HG03097 (cell line): ENCODE data around the gene SYT8.
"Not testable (repeated sequence)": the region's sequence is repeated elsewhere in the genome, so short reads cannot be mapped to it uniquely, and the experiment has no call there.

Experiments used
- ATAC-seq: cut with Tn5 transposase; IDR thresholded peaks from one replicate; pipeline ENCODE4 v1.9.1; 2021; ENCODE audit not compliant: unreplicated experiment, low FRiP score

Gene SYT8

DNA sequence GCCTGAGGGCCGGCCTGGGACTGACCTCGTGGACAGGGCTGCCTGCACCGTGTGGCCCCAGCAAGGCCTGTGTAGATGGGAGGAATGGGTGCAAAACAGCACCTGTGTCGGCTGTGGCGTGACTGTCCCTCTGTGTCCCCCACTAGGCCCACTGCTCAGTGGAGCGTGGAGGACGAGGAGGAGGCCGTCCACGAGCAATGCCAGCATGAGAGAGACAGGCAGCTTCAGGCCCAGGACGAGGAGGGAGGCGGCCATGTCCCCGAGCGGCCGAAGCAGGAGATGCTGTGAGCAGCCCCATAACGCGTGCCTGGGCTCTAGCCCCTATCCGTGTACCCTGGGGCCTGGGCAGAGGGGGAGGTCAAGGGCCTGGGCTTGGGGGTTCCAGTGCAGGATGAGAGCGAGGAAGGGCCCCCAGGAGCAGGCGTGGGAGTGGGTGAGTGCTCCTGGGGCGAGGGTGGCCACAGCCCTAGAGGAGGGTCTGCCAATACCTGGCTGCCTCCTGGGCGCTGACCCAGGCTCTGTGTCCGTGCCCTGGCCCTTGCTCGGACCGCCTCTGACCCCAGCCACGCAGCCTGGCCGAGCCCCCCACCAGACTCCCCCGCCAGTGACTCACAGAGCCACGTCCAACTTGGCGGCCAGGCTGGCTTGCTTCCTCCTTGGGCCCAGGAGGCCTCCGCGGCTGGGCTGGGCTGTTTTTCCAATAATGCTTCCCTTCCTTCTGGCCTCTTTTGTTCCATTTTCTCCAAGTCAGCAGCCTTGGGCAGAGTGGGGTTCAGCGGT lies 45.3 kb downstream of the SYT8 start:
- ATAC-seq, result no peak

DNA sequence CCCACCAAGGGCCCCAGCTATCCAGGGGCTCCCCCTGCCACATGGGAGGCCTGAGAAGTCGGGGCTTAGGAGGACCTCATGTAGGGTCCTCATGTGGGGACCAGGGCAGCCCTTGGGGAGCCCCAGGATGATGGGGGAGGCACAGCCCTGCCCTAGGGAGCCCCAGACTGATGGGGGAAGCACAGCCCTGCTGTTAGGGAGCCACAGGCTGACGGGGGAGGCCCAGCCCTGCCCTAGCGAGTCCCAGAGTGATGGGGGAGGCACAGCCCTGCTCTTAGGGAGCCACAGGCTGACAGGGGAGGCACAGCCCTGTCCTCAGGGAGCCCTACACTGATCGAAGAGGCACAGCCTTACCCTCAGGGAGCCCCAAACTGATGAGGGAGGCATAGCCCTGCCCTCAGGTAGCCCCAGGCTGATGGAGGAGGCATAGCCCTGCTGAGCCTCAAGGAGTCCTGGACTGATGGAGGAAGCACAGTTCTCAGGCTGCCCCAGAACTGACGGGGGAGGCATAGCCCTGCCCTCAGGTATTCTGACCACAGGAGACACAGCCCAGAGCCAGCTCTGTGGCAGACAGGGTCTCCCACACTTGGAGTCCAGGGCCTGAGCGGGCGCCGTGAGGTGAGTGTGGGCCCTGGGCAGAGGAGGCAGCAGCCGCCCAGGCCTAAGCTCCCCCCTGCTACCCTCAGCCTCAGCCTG lies 46.1 kb downstream of the SYT8 start:
- no peak for ATAC-seq

DNA sequence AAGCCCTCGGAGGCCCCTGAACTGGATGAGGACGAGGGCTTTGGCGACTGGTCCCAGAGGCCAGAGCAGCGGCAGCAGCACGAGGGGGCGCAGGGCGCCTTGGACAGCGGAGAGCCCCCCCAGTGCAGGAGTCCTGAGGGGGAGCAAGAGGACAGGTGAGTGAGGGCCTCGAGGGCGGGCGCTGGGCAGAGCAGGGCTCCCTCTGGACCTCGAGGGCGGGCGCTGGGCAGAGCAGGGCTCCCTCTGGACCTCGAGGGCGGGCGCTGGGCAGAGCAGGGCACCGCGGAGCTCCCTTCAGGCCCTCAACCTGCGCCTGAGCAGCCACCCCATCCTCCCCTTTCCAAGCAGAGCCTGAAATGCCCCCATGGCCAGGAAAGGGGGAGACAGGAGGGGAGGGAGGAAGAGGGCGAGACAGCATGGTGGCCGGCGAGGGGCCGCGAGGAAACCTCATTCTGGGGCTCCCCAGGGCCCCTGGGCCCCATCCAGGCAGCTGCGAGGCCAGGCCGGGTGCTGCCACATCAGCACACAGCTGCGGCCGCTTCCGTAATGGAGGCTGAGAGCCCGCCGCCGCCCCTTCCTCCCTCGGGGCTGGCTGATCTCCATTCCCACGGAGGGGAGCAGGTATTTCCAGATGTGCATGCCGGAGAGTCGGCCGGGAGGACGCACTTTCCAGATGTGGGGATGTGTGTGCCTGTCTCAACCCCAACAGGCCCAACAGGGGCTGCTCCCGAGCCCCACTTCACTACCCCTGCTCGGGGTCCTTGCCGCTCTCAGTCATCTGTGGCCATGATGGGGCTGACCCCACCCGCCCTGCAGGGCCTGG lies 46.9 kb downstream of the SYT8 start:
- ATAC-seq, result no peak

DNA sequence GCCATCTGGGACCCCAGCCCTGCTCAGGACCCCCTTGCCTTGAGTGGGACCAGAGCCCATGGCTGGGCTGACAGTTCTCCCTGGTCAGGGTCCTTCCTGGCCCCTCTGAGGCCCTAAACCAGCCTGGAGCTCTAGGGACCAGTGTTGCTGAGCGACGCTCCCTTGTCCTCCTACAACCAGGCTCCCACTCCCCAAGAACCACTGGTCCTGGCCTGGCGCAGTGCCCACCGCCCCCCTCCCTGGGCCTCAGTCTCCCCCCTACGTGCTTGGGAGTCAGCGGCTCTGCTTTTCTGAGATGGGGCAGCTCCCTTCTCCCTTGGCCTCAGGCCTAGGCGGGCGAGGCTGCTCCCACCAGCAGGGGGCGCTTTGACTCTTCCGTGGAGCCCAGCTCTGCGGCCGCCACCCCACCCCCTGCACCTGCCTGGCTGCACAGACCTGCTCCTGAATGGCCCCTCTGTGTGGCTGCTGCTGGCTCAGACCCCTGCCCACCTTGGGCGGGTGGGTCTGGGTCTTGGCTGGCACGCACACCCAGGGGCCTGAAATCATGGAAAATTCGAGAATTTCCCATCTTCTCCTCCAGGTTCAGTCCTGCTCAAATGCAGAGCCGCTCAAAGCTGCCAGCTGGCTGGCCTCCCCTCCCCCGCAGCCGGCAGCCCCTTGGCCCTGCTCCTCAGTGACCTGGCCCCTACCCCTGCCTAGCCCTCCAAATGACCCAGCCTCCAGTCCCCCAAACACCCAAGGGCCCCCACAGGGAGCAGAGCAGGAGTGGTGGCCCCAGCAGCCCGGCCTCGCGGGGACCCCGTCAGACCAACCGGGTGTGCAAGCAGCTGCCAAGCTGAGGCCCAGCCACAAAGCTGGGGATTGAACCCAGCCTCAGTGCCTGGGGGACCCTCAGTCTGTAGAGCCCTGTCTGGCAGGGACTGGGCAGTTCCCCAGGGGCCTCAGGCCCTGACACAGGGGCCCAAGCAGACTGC lies 47.8 kb downstream of the SYT8 start:
- ATAC-seq, result no peak

DNA sequence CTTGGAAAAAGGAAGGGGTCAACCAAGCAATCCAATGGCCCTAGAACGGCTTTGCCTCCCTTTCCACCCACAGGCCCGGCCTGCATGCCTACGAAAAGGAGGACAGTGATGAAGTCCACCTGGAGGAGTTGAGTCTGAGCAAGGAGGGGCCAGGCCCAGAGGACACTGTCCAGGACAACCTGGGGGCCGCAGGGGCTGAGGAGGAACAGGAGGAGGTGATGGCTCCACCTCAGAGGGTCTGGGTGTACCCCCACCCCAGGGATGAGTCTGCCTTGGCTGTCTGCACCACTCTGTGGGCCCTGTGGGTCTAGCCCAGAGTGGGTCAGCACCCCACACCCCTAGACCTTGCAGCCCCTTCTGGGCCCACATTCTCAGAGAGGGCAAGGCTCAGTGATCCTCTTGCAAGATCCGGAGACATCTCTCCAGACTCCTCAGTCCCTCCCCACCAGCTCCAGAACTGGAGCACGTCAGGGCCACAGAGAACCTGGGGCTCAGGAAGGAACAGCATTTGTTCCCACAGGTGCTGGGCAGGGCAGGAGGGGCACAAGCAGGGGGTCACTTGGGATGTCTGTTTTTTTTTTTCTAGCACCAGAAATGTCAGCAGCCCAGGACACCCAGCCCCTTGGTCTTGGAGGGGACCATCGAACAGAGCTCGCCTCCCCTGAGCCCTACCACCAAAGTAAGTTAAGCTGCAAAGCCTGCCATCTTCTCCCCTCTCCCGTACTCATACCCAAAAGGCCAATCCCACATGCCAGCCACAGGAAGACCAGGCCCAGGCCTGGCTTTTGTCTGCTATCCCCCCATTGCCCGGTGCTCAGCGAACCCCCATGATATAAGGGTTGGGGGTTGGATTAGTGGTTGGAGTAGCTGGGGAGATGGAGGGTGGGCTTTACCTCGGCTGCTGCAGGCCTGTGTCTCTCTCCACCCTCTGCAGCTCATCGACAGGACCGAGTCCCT lies 48.8 kb downstream of the SYT8 start:
- ATAC-seq, result no peak

DNA sequence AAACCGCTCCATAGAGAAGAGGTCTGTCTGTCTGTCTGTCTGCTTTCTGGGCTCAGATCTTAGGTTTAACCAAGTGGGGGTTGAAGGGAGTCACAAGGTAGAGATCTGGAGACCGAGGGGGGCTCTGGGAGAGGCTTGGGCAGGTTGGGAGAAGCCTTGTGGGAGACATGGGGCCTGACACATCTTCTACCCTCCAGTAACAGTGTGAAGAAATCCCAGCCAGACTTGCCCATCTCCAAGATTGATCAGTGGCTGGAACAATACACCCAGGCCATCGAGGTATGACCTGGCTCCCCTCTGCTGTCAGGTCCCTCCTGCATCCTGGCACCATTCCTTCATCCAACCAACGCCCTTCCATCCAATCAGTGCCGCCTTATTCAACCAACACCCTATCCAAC lies 49.5 kb downstream of the SYT8 start:
- ATAC-seq, result no peak

DNA sequence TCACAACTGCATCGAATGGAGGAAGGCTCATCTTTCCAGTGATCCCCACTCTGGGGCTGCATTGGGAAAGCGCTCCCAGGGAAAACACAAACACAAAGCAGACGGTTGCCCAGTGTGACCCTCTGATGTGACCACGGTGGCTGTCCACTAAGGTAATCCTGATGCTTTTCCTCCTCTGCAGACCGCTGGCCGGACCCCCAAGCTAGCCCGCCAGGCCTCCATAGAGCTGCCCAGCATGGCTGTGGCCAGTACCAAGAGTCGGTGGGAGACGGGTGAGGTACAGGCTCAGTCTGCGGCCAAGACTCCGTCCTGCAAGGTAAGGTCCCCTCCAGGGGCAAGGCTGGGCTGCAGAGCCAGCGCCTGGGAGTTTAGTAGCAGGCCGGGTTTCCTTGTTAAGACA lies 51.8 kb downstream of the SYT8 start:
- not testable (repeated sequence) for ATAC-seq
